Brain microvascular endothelial cell (primary cell): ENCODE data around the gene CLSTN2.

Experiments used
- DNase-seq: peaks from one replicate; pipeline ENCODE4 v3.0.0-alpha.2; 2020
- H3K27ac ChIP-seq: fragments of 250-450 bp; sonication (Bioruptor Pico); 2 replicates; pipeline ENCODE4 v1.5.1; 2020; ENCODE audit warnings: mild to moderate bottlenecking, moderate library complexity
- H3K27me3 ChIP-seq: fragments of 250-450 bp; sonication (Bioruptor Pico); replicated peaks from 2 replicates; pipeline ENCODE4 v1.5.1; 2020; ENCODE audit warnings: mild to moderate bottlenecking
- H3K36me3 ChIP-seq: fragments of 250-450 bp; sonication (Bioruptor Pico); replicated peaks from 2 replicates; pipeline ENCODE4 v1.5.1; 2020; ENCODE audit warnings: mild to moderate bottlenecking
- H3K4me3 ChIP-seq: 2 replicates; pipeline ENCODE4 v1.5.1; 2011; ENCODE audit warnings: low read depth, mild to moderate bottlenecking, control low read depth, low read length, moderate library complexity
- in situ Hi-C: cut with HindIII; loops from 2 replicates; pipeline ENCODE4 v1.10.0; 2017; ENCODE audit warnings: low sequenced_read_pairs, low pct_ligation_motif_present
- TF ChIP-seq, protein P1 (sequence below): IDR thresholded peaks from 2 replicates; pipeline ENCODE4 v1.5.1; 2011; ENCODE audit warnings: low read depth, mild to moderate bottlenecking, moderate library complexity, low read length, control low read depth, inconsistent platforms; ENCODE audit errors: missing control alignments

CLSTN2 gene

DNA sequence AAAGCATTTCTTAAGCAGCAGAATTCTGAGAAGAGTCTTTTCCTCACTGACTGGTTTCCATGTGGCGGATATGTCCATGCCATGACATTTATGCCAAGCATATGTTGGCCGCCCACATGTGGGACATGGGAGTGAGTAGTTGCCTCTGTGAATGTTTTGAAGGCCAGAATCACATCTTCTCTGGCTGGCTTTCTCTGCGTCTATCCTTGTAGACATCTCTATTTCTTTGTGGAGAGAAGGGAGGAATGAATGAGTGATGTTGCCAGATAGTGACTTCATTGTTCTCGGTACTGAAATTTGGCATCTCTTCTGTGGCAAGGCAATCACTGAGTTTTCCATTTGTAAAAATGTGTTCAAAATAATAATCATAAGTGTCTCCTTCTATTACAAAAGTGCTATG, 316.0 kb downstream of the CLSTN2 start:
- TF ChIP-seq, protein P1, sequence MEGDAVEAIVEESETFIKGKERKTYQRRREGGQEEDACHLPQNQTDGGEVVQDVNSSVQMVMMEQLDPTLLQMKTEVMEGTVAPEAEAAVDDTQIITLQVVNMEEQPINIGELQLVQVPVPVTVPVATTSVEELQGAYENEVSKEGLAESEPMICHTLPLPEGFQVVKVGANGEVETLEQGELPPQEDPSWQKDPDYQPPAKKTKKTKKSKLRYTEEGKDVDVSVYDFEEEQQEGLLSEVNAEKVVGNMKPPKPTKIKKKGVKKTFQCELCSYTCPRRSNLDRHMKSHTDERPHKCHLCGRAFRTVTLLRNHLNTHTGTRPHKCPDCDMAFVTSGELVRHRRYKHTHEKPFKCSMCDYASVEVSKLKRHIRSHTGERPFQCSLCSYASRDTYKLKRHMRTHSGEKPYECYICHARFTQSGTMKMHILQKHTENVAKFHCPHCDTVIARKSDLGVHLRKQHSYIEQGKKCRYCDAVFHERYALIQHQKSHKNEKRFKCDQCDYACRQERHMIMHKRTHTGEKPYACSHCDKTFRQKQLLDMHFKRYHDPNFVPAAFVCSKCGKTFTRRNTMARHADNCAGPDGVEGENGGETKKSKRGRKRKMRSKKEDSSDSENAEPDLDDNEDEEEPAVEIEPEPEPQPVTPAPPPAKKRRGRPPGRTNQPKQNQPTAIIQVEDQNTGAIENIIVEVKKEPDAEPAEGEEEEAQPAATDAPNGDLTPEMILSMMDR: no peak
- Histone ChIP-seq H3K36me3 (no peaks in the 10 kb centered on the region), H3K27me3 (no peaks in the 10 kb centered on the region), H3K27ac (no peak overlapping the region), H3K4me3 (no peak overlapping the region)
- DNase-seq: no peak
- in situ Hi-C loops: no loop called here

DNA sequence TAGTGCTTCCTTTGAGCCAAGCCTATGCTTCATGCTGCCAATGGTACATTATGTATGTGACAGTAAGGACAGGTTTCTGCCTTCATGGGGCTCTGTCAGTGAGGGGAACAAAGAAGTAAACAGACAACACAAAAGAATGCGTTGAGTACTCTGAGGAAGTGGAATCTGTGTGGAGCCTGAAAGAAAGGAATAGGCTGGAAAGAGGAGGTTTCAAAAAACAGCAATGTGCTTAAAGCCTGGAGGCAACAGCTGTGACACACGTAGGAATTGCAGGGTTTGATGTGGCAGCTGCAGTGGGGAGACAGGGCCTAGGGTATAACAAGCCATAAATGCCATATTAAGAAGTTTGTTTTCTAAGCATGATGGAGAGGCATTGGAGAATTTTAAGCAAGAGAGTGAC, 316.7 kb downstream of the CLSTN2 start:
- H3K36me3 ChIP-seq: no peaks in the 10 kb centered on the region
- no peak overlapping the region for H3K4me3 ChIP-seq
- DNase-seq: no peak
- H3K27ac ChIP-seq: no peak overlapping the region
- TF ChIP-seq, protein P1: no peak
- H3K27me3 ChIP-seq: no peaks in the 10 kb centered on the region
- in situ Hi-C loops: no loop called here

DNA sequence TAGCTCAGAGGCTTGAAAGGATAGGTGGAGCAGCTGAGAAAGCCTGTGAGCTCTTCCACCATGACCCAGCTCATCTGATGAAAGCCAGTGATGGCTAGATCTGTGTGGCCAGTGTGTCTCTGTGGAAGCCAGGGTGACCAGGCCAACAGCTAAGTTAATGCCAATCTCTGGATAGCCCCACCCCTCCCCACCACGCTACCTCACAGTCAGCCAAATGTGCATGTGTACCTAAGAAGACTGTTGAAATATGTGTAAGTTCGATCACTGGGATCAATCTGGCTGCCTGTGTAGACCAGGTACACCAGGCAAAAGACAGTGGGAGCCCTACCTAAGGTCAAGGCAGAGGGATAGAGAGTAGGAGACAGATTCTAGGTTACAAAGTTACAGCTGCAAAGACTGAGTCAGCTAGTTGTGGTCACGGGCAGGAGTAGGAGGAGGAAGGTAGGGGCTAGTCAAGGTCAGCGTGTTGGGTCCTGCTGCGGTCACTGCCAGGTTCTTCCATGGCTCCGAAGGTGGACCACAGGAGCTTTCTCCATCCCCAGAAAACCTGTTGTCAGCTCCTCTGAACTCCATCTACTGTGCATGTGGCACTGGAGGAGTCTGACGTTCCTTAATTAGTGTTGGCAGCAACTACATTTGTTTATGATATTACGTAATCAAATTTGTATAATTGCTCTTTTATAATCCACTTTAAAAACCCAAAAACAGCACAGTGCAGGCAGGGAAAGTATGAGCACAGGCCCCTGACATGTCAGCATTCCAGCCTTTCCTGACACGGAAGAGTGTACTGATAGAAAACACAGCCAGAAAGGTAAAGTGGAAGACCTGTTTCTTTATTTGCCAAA, 318.0 kb downstream of the CLSTN2 start:
- no peak overlapping the region for H3K27ac ChIP-seq
- TF ChIP-seq, protein P1: no peak
- H3K36me3 ChIP-seq: no peaks in the 10 kb centered on the region
- H3K4me3 ChIP-seq: no peak overlapping the region
- no peaks in the 10 kb centered on the region for H3K27me3 ChIP-seq
- no peak for DNase-seq
- in situ Hi-C loops: no loop called here

DNA sequence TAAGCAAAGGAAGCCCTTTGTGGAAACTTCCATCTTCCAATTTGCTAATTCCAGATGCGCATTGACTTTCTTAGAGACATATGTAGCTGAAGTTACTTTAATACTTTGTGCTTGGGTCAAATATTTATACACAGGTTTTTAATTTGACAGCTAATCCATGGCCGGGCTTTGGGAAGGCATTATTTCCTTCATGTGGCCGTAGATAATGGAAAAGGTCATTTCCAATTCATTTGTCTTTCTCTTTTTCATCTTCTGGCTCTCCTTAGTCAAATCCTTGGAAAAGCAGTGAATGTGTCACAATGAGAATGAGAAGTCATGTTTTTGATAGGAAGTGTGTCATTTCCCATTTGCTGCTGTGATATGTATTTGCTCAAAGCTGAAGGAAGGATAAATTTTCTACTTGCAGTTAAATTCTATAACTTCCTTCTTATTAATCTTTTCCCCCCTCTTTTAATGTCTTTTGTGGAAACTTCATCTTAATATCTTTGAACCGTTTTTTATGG, 323.3 kb downstream of the CLSTN2 start:
- Histone ChIP-seq H3K27me3 (no peaks in the 10 kb centered on the region), H3K4me3 (no peak overlapping the region), H3K36me3 (no peaks in the 10 kb centered on the region), H3K27ac (no peak overlapping the region)
- in situ Hi-C loops: no loop called here
- no peak for DNase-seq
- TF ChIP-seq, protein P1: no peak

DNA sequence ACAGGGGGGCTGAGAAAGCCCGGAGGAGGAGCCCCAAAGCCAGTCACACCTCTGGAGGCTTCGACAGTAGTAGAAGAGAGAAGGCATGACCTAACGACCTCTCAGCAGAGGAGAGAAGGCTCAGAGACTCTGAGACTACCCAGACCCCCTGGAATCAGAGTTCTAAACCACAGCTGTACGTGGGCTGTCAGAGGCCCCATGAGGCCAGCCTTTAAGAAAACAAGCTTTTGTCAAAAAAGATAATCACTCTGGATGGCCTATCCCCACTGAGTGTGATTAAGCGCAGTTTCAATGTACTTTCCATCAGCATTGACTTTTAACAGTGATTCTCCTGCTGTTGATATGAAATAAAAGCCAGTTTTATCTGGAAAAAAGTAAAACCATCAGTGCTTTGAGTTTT, 330.3 kb downstream of the CLSTN2 start:
- H3K27me3 ChIP-seq: no peaks in the 10 kb centered on the region
- no peak overlapping the region for H3K27ac ChIP-seq
- H3K4me3 ChIP-seq: no peak overlapping the region
- TF ChIP-seq, protein P1: no peak
- H3K36me3 ChIP-seq: no peaks in the 10 kb centered on the region
- DNase-seq: no peak
- in situ Hi-C loops: no loop called here

DNA sequence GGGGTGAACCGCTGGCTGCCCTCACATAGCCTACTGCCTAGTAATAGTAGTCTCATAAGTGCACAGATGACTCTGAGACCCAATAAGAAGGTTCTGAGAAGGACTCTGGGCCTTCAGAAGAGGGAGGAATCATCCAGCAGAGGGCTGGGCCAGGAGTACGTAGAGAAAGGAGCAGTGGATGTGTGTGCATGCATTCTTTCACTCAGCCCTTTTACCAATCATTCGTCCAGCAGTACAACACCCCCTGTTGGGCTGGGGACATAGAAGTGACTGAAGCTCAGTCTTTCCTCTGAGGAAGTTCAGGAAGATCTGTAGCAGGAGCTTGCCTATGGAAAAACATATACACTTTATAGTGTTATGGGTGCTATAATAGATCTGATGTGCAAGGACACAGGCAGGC, 333.1 kb downstream of the CLSTN2 start:
- in situ Hi-C loops: no loop called here
- Histone ChIP-seq H3K27ac (no peak overlapping the region), H3K36me3 (no peaks in the 10 kb centered on the region), H3K4me3 (no peak overlapping the region), H3K27me3 (no peaks in the 10 kb centered on the region)
- no peak for DNase-seq
- TF ChIP-seq, protein P1: no peak
